Activated CD4-positive, alpha-beta memory T cell treated with anti-CD3 and anti-CD28 coated beads, Interleukin-2, amount 10 ng/mL, durations not matched to agents 7 days and 5 days (primary cell): ENCODE measurements around the gene FAM98A. TPM values are rescaled to one million over a fixed set of nuclear protein-coding genes. Genes with fewer than 3 reads are reported as not detected.

Experiments
- CTCF ChIA-PET: fragments of 350-600 bp; sonication (Branson Sonifier 250); formaldehyde crosslinking; loops from one replicate; lab custom pipeline; 2021; ENCODE audit warnings: antibody characterized with exemption, inconsistent platforms; lab: Charles Lee
- POLR2A ChIA-PET: fragments of 350-600 bp; sonication (Branson Sonifier 250); formaldehyde crosslinking; loops from one replicate; lab custom pipeline; 2021; ENCODE audit warnings: antibody characterized with exemption; lab: Charles Lee
- DNase-seq: peaks from one replicate; pipeline ENCODE4 v3.0.0-alpha.2; 2020
- H3K27ac Mint-ChIP-seq: one replicate; pipeline ENCODE4 v1.8.0; 2021; ENCODE audit warnings: mild to moderate bottlenecking, mixed read lengths
- H3K27me3 Mint-ChIP-seq: one replicate; pipeline ENCODE4 v1.8.0; 2021; ENCODE audit warnings: mixed read lengths
- H3K36me3 Mint-ChIP-seq: one replicate; pipeline ENCODE4 v1.8.0; 2021; ENCODE audit warnings: low read depth, mixed read lengths
- H3K4me1 Mint-ChIP-seq: one replicate; pipeline ENCODE4 v1.8.0; 2021; ENCODE audit warnings: mixed read lengths
- H3K4me3 Mint-ChIP-seq: one replicate; pipeline ENCODE4 v1.8.0; 2021; ENCODE audit warnings: mild to moderate bottlenecking, mixed read lengths
- H3K9me3 Mint-ChIP-seq: one replicate; pipeline ENCODE4 v1.8.0; 2021; ENCODE audit warnings: mixed read lengths
- total RNA-seq, 2 experiments: library from RNA; stranded (reverse); gene quantifications; one replicate each; pipeline ENCODE4 v1.2.3, GENCODE V29; 2021

The FAM98A gene
- 10 to 100 TPM; 31.3 to 32.2 TPM for total RNA-seq

GRCh38 chr2:33599175-33599942, at the start of gene FAM98A:
FAM98A (minus strand) TSS chr2:33599299; CDS start chr2:33599221, 78 bp downstream.
- H3K9me3 Mint-ChIP-seq = no peaks in the 10 kb centered on the region
- peak; percentile 98 for DNase-seq
- H3K27me3 Mint-ChIP-seq = no peaks in the 10 kb centered on the region
- peaks cover 28% of the 10 kb centered on the region for H3K4me1 Mint-ChIP-seq
- CTCF ChIA-PET = interaction anchor here (0.6 to 4.6 kb wide), 10 partner anchors 8 to 1099 kb away, joined by 3 to 32 read pairs (median 4); partner anchors contain the start of gene RASGRP3
- peak within 1 kb of the TSS; percentile 96 for H3K4me3 Mint-ChIP-seq
- peaks cover 13% of the 10 kb centered on the region for H3K36me3 Mint-ChIP-seq
- POLR2A ChIA-PET = interaction anchor here (0.6 to 3.2 kb wide), 12 partner anchors 10 to 972 kb away, joined by 3 to 45 read pairs (median 3); partner anchors contain the start of genes RASGRP3 and TTC27
- H3K27ac Mint-ChIP-seq = peak within 1 kb of the TSS; percentile 82

GRCh38 chr2:33645861-33646260, 46.8 kb upstream of the FAM98A start:
- H3K36me3 Mint-ChIP-seq = no peaks in the 10 kb centered on the region
- DNase-seq = no peak
- no peak overlapping the region for H3K4me3 Mint-ChIP-seq
- no peaks in the 10 kb centered on the region for H3K9me3 Mint-ChIP-seq
- peaks cover 3% of the 10 kb centered on the region for H3K27me3 Mint-ChIP-seq
- no peak overlapping the region for H3K27ac Mint-ChIP-seq
- ChIA-PET POLR2A (no interaction called here), CTCF (interaction anchor here (0.5 kb wide), 1 partner anchor 11 kb away, joined by 3 read pairs; no protein-coding TSS in a partner anchor)
- no peaks in the 10 kb centered on the region for H3K4me1 Mint-ChIP-seq

- H3K4me1 Mint-ChIP-seq = no peaks in the 10 kb centered on the region
- POLR2A ChIA-PET = no interaction called here
- no peak for DNase-seq
- no peak overlapping the region for H3K4me3 Mint-ChIP-seq
- CTCF ChIA-PET = interaction anchor here (0.6 kb wide), 1 partner anchor 264 kb away, joined by 3 read pairs; no protein-coding TSS in a partner anchor
- H3K36me3 Mint-ChIP-seq = no peaks in the 10 kb centered on the region
- H3K27ac Mint-ChIP-seq = no peak overlapping the region
- no peaks in the 10 kb centered on the region for H3K9me3 Mint-ChIP-seq
- peaks cover 3% of the 10 kb centered on the region for H3K27me3 Mint-ChIP-seq
These were observed 45.1 kb upstream of the FAM98A start for GRCh38 chr2:33644215-33644614.

- ChIA-PET POLR2A (no interaction called here), CTCF (no interaction called here)
- no peaks in the 10 kb centered on the region for H3K27me3 Mint-ChIP-seq
- H3K4me1 Mint-ChIP-seq = no peaks in the 10 kb centered on the region
- H3K9me3 Mint-ChIP-seq = no peaks in the 10 kb centered on the region
- H3K36me3 Mint-ChIP-seq = no peaks in the 10 kb centered on the region
- no peak overlapping the region for H3K4me3 Mint-ChIP-seq
- no peak for DNase-seq
- H3K27ac Mint-ChIP-seq = no peak overlapping the region
These were observed 36.9 kb upstream of the FAM98A start for GRCh38 chr2:33636001-33636400.

GRCh38 chr2:33634261-33634910, 35.3 kb upstream of the FAM98A start:
- Mint-ChIP-seq H3K4me3 (no peak overlapping the region), H3K27me3 (no peaks in the 10 kb centered on the region), H3K27ac (no peak overlapping the region), H3K9me3 (no peaks in the 10 kb centered on the region), H3K4me1 (no peaks in the 10 kb centered on the region), H3K36me3 (no peaks in the 10 kb centered on the region)
- ChIA-PET CTCF (interaction anchor here (0.6 kb wide), 1 partner anchor 12 kb away, joined by 3 read pairs; no protein-coding TSS in a partner anchor), POLR2A (no interaction called here)
- no peak for DNase-seq

- ChIA-PET POLR2A (no interaction called here), CTCF (no interaction called here)
- H3K27ac Mint-ChIP-seq = no peak overlapping the region
- H3K4me3 Mint-ChIP-seq = no peak overlapping the region
- H3K36me3 Mint-ChIP-seq = no peaks in the 10 kb centered on the region
- H3K4me1 Mint-ChIP-seq = no peaks in the 10 kb centered on the region
- DNase-seq = no peak
- no peaks in the 10 kb centered on the region for H3K9me3 Mint-ChIP-seq
- no peaks in the 10 kb centered on the region for H3K27me3 Mint-ChIP-seq
These were observed 34.2 kb upstream of the FAM98A start for GRCh38 chr2:33633315-33633714.

GRCh38 chr2:33632831-33633230, 33.7 kb upstream of the FAM98A start:
- Mint-ChIP-seq H3K27me3 (no peaks in the 10 kb centered on the region), H3K4me1 (no peaks in the 10 kb centered on the region), H3K9me3 (no peaks in the 10 kb centered on the region), H3K4me3 (no peak overlapping the region), H3K36me3 (no peaks in the 10 kb centered on the region), H3K27ac (no peak overlapping the region)
- CTCF ChIA-PET = no interaction called here
- POLR2A ChIA-PET = no interaction called here
- DNase-seq = no peak

GRCh38 chr2:33628031-33628827, 29.1 kb upstream of the FAM98A start:
- Mint-ChIP-seq H3K36me3 (no peaks in the 10 kb centered on the region), H3K27me3 (peaks cover 3% of the 10 kb centered on the region), H3K4me3 (no peak overlapping the region), H3K27ac (no peak overlapping the region), H3K4me1 (no peaks in the 10 kb centered on the region), H3K9me3 (no peaks in the 10 kb centered on the region)
- DNase-seq = no peak
- ChIA-PET POLR2A (no interaction called here), CTCF (interaction anchor here (0.6 kb wide), 1 partner anchor 712 kb away, joined by 3 read pairs; no protein-coding TSS in a partner anchor)

- no peak for DNase-seq
- H3K9me3 Mint-ChIP-seq = peaks cover 19% of the 10 kb centered on the region
- CTCF ChIA-PET = no interaction called here
- H3K27ac Mint-ChIP-seq = no peak overlapping the region
- peaks cover 2% of the 10 kb centered on the region for H3K36me3 Mint-ChIP-seq
- no peaks in the 10 kb centered on the region for H3K27me3 Mint-ChIP-seq
- POLR2A ChIA-PET = no interaction called here
- H3K4me3 Mint-ChIP-seq = no peak overlapping the region
- peaks cover 5% of the 10 kb centered on the region for H3K4me1 Mint-ChIP-seq
These were observed 19.9 kb upstream of the FAM98A start for GRCh38 chr2:33619028-33619427.

GRCh38 chr2:33617989-33618388, 18.9 kb upstream of the FAM98A start:
- CTCF ChIA-PET = no interaction called here
- H3K9me3 Mint-ChIP-seq = peaks cover 19% of the 10 kb centered on the region
- H3K4me1 Mint-ChIP-seq = peaks cover 5% of the 10 kb centered on the region
- POLR2A ChIA-PET = no interaction called here
- no peaks in the 10 kb centered on the region for H3K27me3 Mint-ChIP-seq
- DNase-seq = no peak
- H3K36me3 Mint-ChIP-seq = peaks cover 2% of the 10 kb centered on the region
- H3K4me3 Mint-ChIP-seq = no peak overlapping the region
- H3K27ac Mint-ChIP-seq = no peak overlapping the region

GRCh38 chr2:33617401-33617800, 18.3 kb upstream of the FAM98A start:
- ChIA-PET CTCF (no interaction called here), POLR2A (no interaction called here)
- Mint-ChIP-seq H3K9me3 (peaks cover 19% of the 10 kb centered on the region), H3K4me1 (peaks cover 5% of the 10 kb centered on the region), H3K36me3 (peaks cover 2% of the 10 kb centered on the region), H3K27me3 (no peaks in the 10 kb centered on the region), H3K4me3 (no peak overlapping the region), H3K27ac (no peak overlapping the region)
- no peak for DNase-seq

GRCh38 chr2:33616873-33617272, 17.8 kb upstream of the FAM98A start:
- no peaks in the 10 kb centered on the region for H3K27me3 Mint-ChIP-seq
- H3K9me3 Mint-ChIP-seq = peaks cover 19% of the 10 kb centered on the region
- ChIA-PET CTCF (no interaction called here), POLR2A (no interaction called here)
- no peak for DNase-seq
- H3K27ac Mint-ChIP-seq = no peak overlapping the region
- peaks cover 2% of the 10 kb centered on the region for H3K36me3 Mint-ChIP-seq
- peaks cover 5% of the 10 kb centered on the region for H3K4me1 Mint-ChIP-seq
- no peak overlapping the region for H3K4me3 Mint-ChIP-seq

GRCh38 chr2:33614190-33614589, 15.1 kb upstream of the FAM98A start:
- Mint-ChIP-seq H3K4me3 (no peak overlapping the region), H3K36me3 (peaks cover 2% of the 10 kb centered on the region), H3K27ac (no peak overlapping the region), H3K4me1 (peaks cover 5% of the 10 kb centered on the region), H3K27me3 (no peaks in the 10 kb centered on the region), H3K9me3 (peaks cover 13% of the 10 kb centered on the region)
- CTCF ChIA-PET = no interaction called here
- DNase-seq = no peak
- POLR2A ChIA-PET = no interaction called here
